SK-N-SH (cell line): ENCODE data around the gene NUTF2. TPM values are rescaled to one million over a fixed set of nuclear protein-coding genes. Genes with fewer than 3 reads are reported as not detected.

ENCODE experiments used
- CTCF ChIA-PET: fragments of 300-600, 350-600 bp; formaldehyde crosslinking; extraction: SDS; loops from one replicate; lab custom pipeline; 2021; lab: Yijun Ruan, JAX
- POLR2A ChIA-PET: fragments of 350-600 bp; sonication (Branson Sonifier 250); formaldehyde crosslinking; extraction: SDS; loops from one replicate; lab custom pipeline; 2020; ENCODE audit warnings: antibody characterized with exemption, inconsistent platforms; lab: Yijun Ruan, JAX
- DNase-seq: peaks from one replicate; pipeline ENCODE4 v3.0.0; 2012
- H2AFZ ChIP-seq: fragments of 200-600 bp; sonication (generic); 2 replicates; pipeline ENCODE4 v1.8.1; 2016; ENCODE audit warnings: antibody characterized with exemption, mild to moderate bottlenecking, low read depth
- H3F3A ChIP-seq: fragments of 200-600 bp; sonication (generic); replicated peaks from 2 replicates; pipeline ENCODE3; 2016; ENCODE audit warnings: antibody characterized with exemption, mild to moderate bottlenecking; ENCODE audit not compliant: insufficient read depth
- H3K27ac ChIP-seq, 2 experiments: fragments of 200-500 bp in 1 of 2; fragments of 200-600 bp in 1 of 2; sonication (Bioruptor generic) in 1 of 2; sonication (generic), shearing (Covaris generic) in 1 of 2; 2 replicates each; pipeline versions ENCODE4 v1.5.1 to v1.6.1; 2014 to 2016; ENCODE audit warnings: low read depth in 2 of 2, inconsistent platforms in 1 of 2, low read length in 1 of 2, mild to moderate bottlenecking in 1 of 2, mixed read lengths in 1 of 2
- H3K27me3 ChIP-seq: fragments of 200-600 bp; sonication (generic), shearing (Covaris generic); 2 replicates; pipeline ENCODE4 v1.6.1; 2016; ENCODE audit warnings: mixed run types; ENCODE audit not compliant: insufficient read depth
- H3K36me3 ChIP-seq, 2 experiments: fragments of 200-500 bp in 1 of 2; fragments of 200-600 bp in 1 of 2; sonication (Bioruptor generic) in 1 of 2; sonication (generic) in 1 of 2; replicated peaks in 1 of 2; 2 replicates each; pipeline versions ENCODE3 to v1.5.1; 2014 to 2016; ENCODE audit warnings: low read length in 1 of 2, mild to moderate bottlenecking in 1 of 2; ENCODE audit not compliant: insufficient read depth in 2 of 2, control insufficient read depth in 1 of 2
- H3K4me1 ChIP-seq, 2 experiments: fragments of 200-500 bp in 1 of 2; fragments of 200-600 bp in 1 of 2; sonication (Bioruptor generic) in 1 of 2; sonication (generic), shearing (Covaris generic) in 1 of 2; 2 replicates each; pipeline versions ENCODE4 v1.5.1 to v1.6.1; 2014 to 2016; ENCODE audit warnings: low read depth in 1 of 2, low read length in 1 of 2, mixed run types in 1 of 2; ENCODE audit not compliant: insufficient read depth in 2 of 2, control insufficient read depth in 1 of 2
- H3K4me2 ChIP-seq: fragments of 200-600 bp; sonication (generic), shearing (Covaris generic); 2 replicates; pipeline ENCODE4 v1.6.1; 2017; ENCODE audit warnings: mixed run types
- H3K4me3 ChIP-seq, 2 experiments: fragments of 200-500 bp in 1 of 2; fragments of 200-600 bp in 1 of 2; sonication (Bioruptor generic) in 1 of 2; sonication (generic), shearing (Covaris generic) in 1 of 2; 2 replicates each; pipeline versions ENCODE4 v1.5.1 to v1.8.1; 2014 to 2016; ENCODE audit warnings: low read depth in 2 of 2, inconsistent platforms in 1 of 2, low read length in 1 of 2, mild to moderate bottlenecking in 1 of 2, mixed read lengths in 1 of 2, moderate library complexity in 1 of 2
- H3K79me2 ChIP-seq: fragments of 200-600 bp; sonication (generic); 2 replicates; pipeline ENCODE4 v1.8.1; 2017; ENCODE audit warnings: mild to moderate bottlenecking; ENCODE audit not compliant: insufficient read depth
- H3K9ac ChIP-seq: fragments of 200-600 bp; sonication (generic); 2 replicates; pipeline ENCODE4 v1.6.1; 2017; ENCODE audit warnings: mixed run types
- H3K9me2 ChIP-seq: fragments of 200-600 bp; sonication (generic); 2 replicates; pipeline ENCODE4 v1.6.1; 2017; ENCODE audit warnings: mixed run types
- H3K9me3 ChIP-seq: fragments of 200-600 bp; sonication (generic); 2 replicates; pipeline ENCODE4 v1.6.1; 2017; ENCODE audit warnings: mixed run types, mild to moderate bottlenecking, moderate library complexity
- H4K20me1 ChIP-seq: fragments of 200-600 bp; sonication (generic); 2 replicates; pipeline ENCODE4 v1.6.1; 2017; ENCODE audit warnings: mild to moderate bottlenecking, mixed run types; ENCODE audit not compliant: insufficient read depth
- CHD2 ChIP-seq: fragments of 150-350 bp; IDR thresholded peaks from 2 replicates; pipeline ENCODE4 v1.6.1; 2018; ENCODE audit warnings: low read length; ENCODE audit not compliant: partially characterized antibody
- ELF1 ChIP-seq: IDR thresholded peaks from 2 replicates; pipeline ENCODE4 v1.4.0; 2012
- FOSL2 ChIP-seq: IDR thresholded peaks from 2 replicates; pipeline ENCODE4 v1.4.0; 2012; ENCODE audit warnings: low read depth, mild to moderate bottlenecking, moderate library complexity, borderline replicate concordance
- FOXJ3 ChIP-seq: sonication (generic); formaldehyde crosslinking; IDR thresholded peaks from 2 replicates; pipeline ENCODE4 v1.5.1; 2020; ENCODE audit warnings: mild to moderate bottlenecking, missing genetic modification reagents
- FOXM1 ChIP-seq: IDR thresholded peaks from 2 replicates; pipeline ENCODE4 v1.4.0; 2012; ENCODE audit warnings: low read depth, mild to moderate bottlenecking
- GABPA ChIP-seq: IDR thresholded peaks from 2 replicates; pipeline ENCODE4 v1.4.0; 2012; ENCODE audit warnings: low read depth, mild to moderate bottlenecking
- IRF3 ChIP-seq: fragments of 150-350 bp; IDR thresholded peaks from 2 replicates; pipeline ENCODE4 v1.6.1; 2016; ENCODE audit warnings: mild to moderate bottlenecking, low read depth, low read length
- JUND ChIP-seq: IDR thresholded peaks from 2 replicates; pipeline ENCODE4 v1.4.0; 2012
- MAX ChIP-seq: IDR thresholded peaks from 2 replicates; pipeline ENCODE4 v1.4.0; 2012; ENCODE audit warnings: low read depth
- MEF2A ChIP-seq: IDR thresholded peaks from 2 replicates; pipeline ENCODE4 v1.4.0; 2012; ENCODE audit warnings: low read depth, borderline replicate concordance
- MXI1 ChIP-seq: IDR thresholded peaks from 2 replicates; pipeline ENCODE4 v1.6.1; 2012; ENCODE audit warnings: mild to moderate bottlenecking, low read depth, low read length, improper control_type of control experiment
- NFIC ChIP-seq: IDR thresholded peaks from 2 replicates; pipeline ENCODE4 v1.4.0; 2012; ENCODE audit warnings: borderline replicate concordance
- NRF1 ChIP-seq: IDR thresholded peaks from 2 replicates; pipeline ENCODE4 v1.6.1; 2012; ENCODE audit warnings: low read depth, mild to moderate bottlenecking, low read length
- PBX3 ChIP-seq: IDR thresholded peaks from 2 replicates; pipeline ENCODE4; 2012
- RAD21 ChIP-seq: IDR thresholded peaks from 2 replicates; pipeline ENCODE4 v1.6.1; 2012; ENCODE audit warnings: mild to moderate bottlenecking, low read length
- RCOR1 ChIP-seq: fragments of 150-350 bp; IDR thresholded peaks from 2 replicates; pipeline ENCODE4 v1.6.1; 2017; ENCODE audit warnings: antibody characterized with exemption, low read length
- RFX5 ChIP-seq: IDR thresholded peaks from 2 replicates; pipeline ENCODE4 v1.6.1; 2012; ENCODE audit warnings: mild to moderate bottlenecking, improper control_type of control experiment, low read length
- SIN3A ChIP-seq: IDR thresholded peaks from 2 replicates; pipeline ENCODE4 v1.6.1; 2012; ENCODE audit warnings: low read depth, mild to moderate bottlenecking, low read length, moderate library complexity, borderline replicate concordance
- SMC3 ChIP-seq: IDR thresholded peaks from 2 replicates; pipeline ENCODE4 v1.6.1; 2012; ENCODE audit warnings: low read depth, low read length, improper control_type of control experiment
- TAF1 ChIP-seq: IDR thresholded peaks from 2 replicates; pipeline ENCODE4 v1.6.1; 2012; ENCODE audit warnings: low read depth, mild to moderate bottlenecking, low read length, moderate library complexity, borderline replicate concordance
- TCF12 ChIP-seq: IDR thresholded peaks from 2 replicates; pipeline ENCODE4 v1.4.0; 2012
- TEAD4 ChIP-seq: IDR thresholded peaks from 2 replicates; pipeline ENCODE4 v1.4.0; 2012; ENCODE audit warnings: mild to moderate bottlenecking, borderline replicate concordance; ENCODE audit not compliant: insufficient read depth
- USF1 ChIP-seq: IDR thresholded peaks from 2 replicates; pipeline ENCODE4 v1.4.0; 2012; ENCODE audit warnings: low read depth, borderline replicate concordance
- USF2 ChIP-seq: fragments of 150-350 bp; IDR thresholded peaks from 2 replicates; pipeline ENCODE4 v1.6.1; 2017; ENCODE audit warnings: antibody characterized with exemption, low read length, low read depth, borderline replicate concordance
- YY1 ChIP-seq: IDR thresholded peaks from 2 replicates; pipeline ENCODE4 v1.4.0; 2012; ENCODE audit warnings: low read depth, mild to moderate bottlenecking
- ZBTB33 ChIP-seq: IDR thresholded peaks from 2 replicates; pipeline ENCODE4 v1.4.0; 2012; ENCODE audit warnings: low read depth, borderline replicate concordance
- WGBS: methylation state at CpG from one replicate; pipeline ENCODE4 v1.1.6; 2017; ENCODE audit warnings: low lambda C conversion rate; 5-methylcytosine and 5-hydroxymethylcytosine counted together
- polyA plus RNA-seq, 3 experiments: library from polyadenylated mRNA; depleted of rRNA; stranded (reverse); fragments of >200 nt; gene quantifications; 2 replicates each; pipeline ENCODE4 v1.2.3, GENCODE V29; 2012

Gene NUTF2
- polyA plus RNA-seq, 1 of the 3 experiments (the other 2 are of a cell fraction) = 449 TPM

GRCh38 chr16:67841816-67842508, 4.8 kb upstream of the NUTF2 start, which contains the start of gene THAP11:
Gene THAP11, plus strand, starts transcription at chr16:67842320. Its CDS starts 235 bp downstream, at chr16:67842555.
- H3K27me3 ChIP-seq = no peaks in the 10 kb centered on the region
- peaks cover 0 to 5% of the 10 kb centered on the region in 2 experiments for H3K36me3 ChIP-seq
- ChIA-PET POLR2A (interaction anchor here (0.6 kb wide), 1 partner anchor 1246 kb away, joined by 3 read pairs; no protein-coding TSS in a partner anchor), CTCF (interaction anchor here (1.0 to 6.3 kb wide), 9 partner anchors 9 to 321 kb away, joined by 3 to 66 read pairs (median 5); partner anchors contain the start of genes CTRL, RANBP10 and TSNAXIP1)
- no peaks in the 10 kb centered on the region for H3K9me2 ChIP-seq
- peak; percentile 94 for DNase-seq
- no peaks in the 10 kb centered on the region; the same call in 1 of the 2 replicates for H4K20me1 ChIP-seq
- H2AFZ ChIP-seq = peak within 1 kb of the TSS; percentile 97
- H3K79me2 ChIP-seq = peaks cover 37% of the 10 kb centered on the region
- H3K4me3 ChIP-seq = peak within 1 kb of the TSS; percentile 77 to 97
- H3K9ac ChIP-seq = peak within 1 kb of the TSS; percentile 93
- no peaks in the 10 kb centered on the region for H3K9me3 ChIP-seq
- peak within 1 kb of the TSS; percentile 98 to 99 for H3K27ac ChIP-seq
- H3K4me2 ChIP-seq = peak within 1 kb of the TSS; percentile 91
- H3K4me1 ChIP-seq = peaks cover 26 to 36% of the 10 kb centered on the region in 2 experiments
- H3F3A ChIP-seq = peaks cover 28% of the 10 kb centered on the region
- WGBS = under 1% methylated on average over 30 of the region's 83 CpGs
- peak; percentile 17; the same call in 1 of the 2 replicates for TF ChIP-seq MXI1
- no peak for TF ChIP-seq JUND
- no peak for TF ChIP-seq USF1
- TF ChIP-seq FOXM1 = no peak
- TF ChIP-seq ELF1 = peak; percentile 48
- peak; percentile 90 for TF ChIP-seq NRF1
- TF ChIP-seq USF2 = no peak; the same call in 1 of the 2 replicates
- no peak for TF ChIP-seq ZBTB33
- no peak for TF ChIP-seq PBX3
- no peak for TF ChIP-seq YY1
- peak; percentile 82 for TF ChIP-seq GABPA
- peak; percentile 17; the same call in 1 of the 2 replicates for TF ChIP-seq TAF1
- TF ChIP-seq TEAD4 = no peak
- no peak for TF ChIP-seq IRF3
- TF ChIP-seq SIN3A = no peak; the same call in 1 of the 2 replicates
- no peak for TF ChIP-seq TCF12
- no peak for TF ChIP-seq NFIC
- peak; percentile 64; the same call in 1 of the 2 replicates for TF ChIP-seq MAX
- TF ChIP-seq FOXJ3 (CRISPR knock-in tag) = no peak
- TF ChIP-seq FOSL2 = no peak
- TF ChIP-seq RCOR1 = no peak
- peak; percentile 85 for TF ChIP-seq CHD2
- peak; percentile 23 for TF ChIP-seq RAD21
- no peak for TF ChIP-seq MEF2A
- no peak for TF ChIP-seq RFX5
- TF ChIP-seq SMC3 = peak; percentile 43; the same call in 1 of the 2 replicates
